Measurements from ENCODE around the gene KATNBL1. TPM values are rescaled to one million over a fixed set of nuclear protein-coding genes. Genes with fewer than 3 reads are reported as not detected.

Gene KATNBL1
- total and polyA plus RNA-seq, 2 experiments from 2014 or later, result 54.8 to 77.0 TPM

DNA sequence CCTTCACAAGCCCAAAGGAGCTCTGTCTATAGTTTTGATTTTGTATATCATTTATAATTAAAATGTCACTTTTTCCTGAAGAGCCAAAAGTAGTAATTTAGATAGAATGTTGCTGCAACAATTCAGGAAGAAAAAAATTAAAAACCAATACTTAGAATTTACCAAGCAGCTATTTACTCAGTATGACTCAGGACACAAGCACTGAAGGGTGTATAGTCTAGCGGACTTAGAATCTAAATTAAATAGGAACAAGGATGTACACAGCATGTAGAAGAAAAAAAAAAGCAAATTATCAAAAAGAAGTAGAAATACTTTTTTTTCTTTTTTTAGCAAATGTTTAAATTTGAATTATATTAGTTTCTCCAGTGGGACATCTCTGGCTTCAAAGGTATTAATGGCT, 76.4 kb downstream of the KATNBL1 start:
- Histone ChIP-seq H3K36me3 (peaks cover under 1% of the 10 kb centered on the region), H3K9me3 (ENCODE audit: low read depth) (no peaks in the 10 kb centered on the region), H3K27ac (no peak overlapping the region), H3K4me3 (no peak overlapping the region), H3K27me3 (no peaks in the 10 kb centered on the region), H3K4me1 (ENCODE audit: low read depth) (no peaks in the 10 kb centered on the region)
- no peak for DNase-seq (ENCODE audit: low read depth in 1 of 2, low spot score in 1 of 2)
- TF ChIP-seq, protein P1, sequence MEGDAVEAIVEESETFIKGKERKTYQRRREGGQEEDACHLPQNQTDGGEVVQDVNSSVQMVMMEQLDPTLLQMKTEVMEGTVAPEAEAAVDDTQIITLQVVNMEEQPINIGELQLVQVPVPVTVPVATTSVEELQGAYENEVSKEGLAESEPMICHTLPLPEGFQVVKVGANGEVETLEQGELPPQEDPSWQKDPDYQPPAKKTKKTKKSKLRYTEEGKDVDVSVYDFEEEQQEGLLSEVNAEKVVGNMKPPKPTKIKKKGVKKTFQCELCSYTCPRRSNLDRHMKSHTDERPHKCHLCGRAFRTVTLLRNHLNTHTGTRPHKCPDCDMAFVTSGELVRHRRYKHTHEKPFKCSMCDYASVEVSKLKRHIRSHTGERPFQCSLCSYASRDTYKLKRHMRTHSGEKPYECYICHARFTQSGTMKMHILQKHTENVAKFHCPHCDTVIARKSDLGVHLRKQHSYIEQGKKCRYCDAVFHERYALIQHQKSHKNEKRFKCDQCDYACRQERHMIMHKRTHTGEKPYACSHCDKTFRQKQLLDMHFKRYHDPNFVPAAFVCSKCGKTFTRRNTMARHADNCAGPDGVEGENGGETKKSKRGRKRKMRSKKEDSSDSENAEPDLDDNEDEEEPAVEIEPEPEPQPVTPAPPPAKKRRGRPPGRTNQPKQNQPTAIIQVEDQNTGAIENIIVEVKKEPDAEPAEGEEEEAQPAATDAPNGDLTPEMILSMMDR (IDR thresholded peaks at IDR 0.05; ENCODE audit: low read depth, low read length), result no peak

DNA sequence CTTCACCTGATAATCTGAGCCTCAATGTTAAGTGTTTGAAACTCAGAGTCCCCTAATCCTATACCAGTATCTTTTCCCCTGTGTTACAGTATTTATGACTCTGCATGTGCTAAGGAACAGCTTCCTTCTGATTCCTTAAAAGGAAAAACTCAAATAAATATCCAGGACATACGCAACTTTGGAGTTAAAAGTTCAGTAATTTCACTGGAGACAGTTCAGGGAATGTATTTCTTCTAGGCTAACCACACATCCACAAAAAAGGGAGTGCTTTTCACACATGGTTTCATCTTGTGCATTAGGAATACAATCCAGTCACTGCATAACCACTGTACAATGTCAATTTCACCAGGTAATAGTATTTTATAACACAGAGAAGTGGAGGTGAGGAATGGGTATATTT, 77.0 kb downstream of the KATNBL1 start:
- TF ChIP-seq, protein P1 (IDR thresholded peaks at IDR 0.05; ENCODE audit: low read depth, low read length), result no peak
- no peaks in the 10 kb centered on the region for H3K27me3 ChIP-seq
- H3K27ac ChIP-seq, result no peak overlapping the region
- no peaks in the 10 kb centered on the region for H3K4me1 ChIP-seq (ENCODE audit: low read depth)
- DNase-seq (ENCODE audit: low read depth in 1 of 2, low spot score in 1 of 2), result no peak
- no peaks in the 10 kb centered on the region for H3K36me3 ChIP-seq
- no peaks in the 10 kb centered on the region for H3K9me3 ChIP-seq (ENCODE audit: low read depth)
- no peak overlapping the region for H3K4me3 ChIP-seq

DNA sequence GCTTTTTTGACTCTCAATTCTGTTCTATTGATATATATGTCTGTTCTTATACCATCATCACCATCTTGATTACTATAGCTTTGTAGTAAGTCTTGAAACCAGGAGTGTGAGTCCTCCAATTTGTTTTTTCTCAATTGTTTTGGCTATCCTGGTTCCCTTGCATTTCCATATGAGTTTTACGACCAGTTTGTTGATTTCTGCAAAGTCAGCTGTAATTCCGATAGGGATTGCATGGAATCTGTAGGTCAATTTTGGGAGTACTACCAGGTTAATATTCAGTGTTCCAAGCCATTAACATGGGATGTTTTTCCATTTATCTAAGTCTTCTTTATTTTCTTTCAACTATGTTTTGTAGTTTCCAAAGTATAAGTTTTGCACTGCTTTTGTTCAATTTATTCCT, 81.0 kb downstream of the KATNBL1 start:
- no peaks in the 10 kb centered on the region for H3K27me3 ChIP-seq

DNA sequence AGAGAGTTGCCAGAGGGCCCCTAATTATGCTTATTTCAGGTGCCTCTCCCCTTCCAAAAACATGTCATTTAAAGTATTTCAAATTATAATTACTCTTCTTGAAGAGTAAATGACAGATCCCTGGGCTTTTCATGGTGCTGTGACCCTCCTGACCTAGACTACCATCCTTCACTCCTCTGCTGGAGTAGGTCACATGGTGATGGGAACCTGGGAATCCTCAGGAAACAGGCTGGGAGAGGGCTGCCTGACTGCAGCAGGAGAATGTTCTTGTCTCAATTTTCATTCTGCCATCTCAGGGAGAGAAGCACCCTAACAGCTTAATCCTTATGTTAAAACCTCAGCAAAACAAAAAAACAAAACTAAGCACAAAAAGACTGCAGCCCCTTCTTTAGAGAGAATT, 83.4 kb downstream of the KATNBL1 start:
- H3K4me3 ChIP-seq, result no peak overlapping the region
- DNase-seq (ENCODE audit: low read depth in 1 of 2, low spot score in 1 of 2), result peak in 1 of 2 donors; percentile 5
- TF ChIP-seq, protein P1 (IDR thresholded peaks at IDR 0.05; ENCODE audit: low read depth, low read length), result no peak
- no peak overlapping the region for H3K27ac ChIP-seq
- no peaks in the 10 kb centered on the region for H3K4me1 ChIP-seq (ENCODE audit: low read depth)
- H3K36me3 ChIP-seq, result no peaks in the 10 kb centered on the region
- no peaks in the 10 kb centered on the region for H3K27me3 ChIP-seq
- no peaks in the 10 kb centered on the region for H3K9me3 ChIP-seq (ENCODE audit: low read depth)

More for the DNA sequence above, 81.0 kb downstream of the KATNBL1 start:
- no peak overlapping the region for H3K27ac ChIP-seq
- TF ChIP-seq, protein P1 (IDR thresholded peaks at IDR 0.05; ENCODE audit: low read depth, low read length), result no peak
- no peaks in the 10 kb centered on the region for H3K4me1 ChIP-seq (ENCODE audit: low read depth)
- no peak overlapping the region for H3K4me3 ChIP-seq
- H3K9me3 ChIP-seq (ENCODE audit: low read depth), result no peaks in the 10 kb centered on the region
- no peaks in the 10 kb centered on the region for H3K36me3 ChIP-seq
- no peak for DNase-seq (ENCODE audit: low read depth in 1 of 2, low spot score in 1 of 2)

DNA sequence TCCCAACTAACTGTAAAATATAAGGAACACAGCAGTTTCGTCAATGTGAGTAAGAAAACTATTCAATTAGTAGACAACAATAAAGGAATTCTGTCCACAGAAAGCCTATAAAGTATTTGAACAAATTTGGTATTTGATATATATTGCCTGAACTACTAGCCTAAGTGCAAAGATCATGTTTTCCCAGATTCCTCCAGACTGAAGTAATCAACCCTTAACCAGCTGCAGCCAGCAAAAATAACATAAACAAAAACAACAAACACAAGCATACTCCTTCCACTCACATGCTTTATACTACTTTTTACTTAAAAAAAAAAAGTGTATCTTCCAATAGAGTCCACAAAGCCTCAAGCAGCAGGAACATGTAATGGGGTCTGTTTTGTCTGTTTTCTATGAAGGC, 84.0 kb downstream of the KATNBL1 start:
- H3K4me3 ChIP-seq, result no peak overlapping the region
- H3K27me3 ChIP-seq, result no peaks in the 10 kb centered on the region
- H3K27ac ChIP-seq, result no peak overlapping the region
- DNase-seq (ENCODE audit: low read depth in 1 of 2, low spot score in 1 of 2), result no peak
- TF ChIP-seq, protein P1 (IDR thresholded peaks at IDR 0.05; ENCODE audit: low read depth, low read length), result no peak
- no peaks in the 10 kb centered on the region for H3K9me3 ChIP-seq (ENCODE audit: low read depth)
- no peaks in the 10 kb centered on the region for H3K36me3 ChIP-seq
- no peaks in the 10 kb centered on the region for H3K4me1 ChIP-seq (ENCODE audit: low read depth)

DNA sequence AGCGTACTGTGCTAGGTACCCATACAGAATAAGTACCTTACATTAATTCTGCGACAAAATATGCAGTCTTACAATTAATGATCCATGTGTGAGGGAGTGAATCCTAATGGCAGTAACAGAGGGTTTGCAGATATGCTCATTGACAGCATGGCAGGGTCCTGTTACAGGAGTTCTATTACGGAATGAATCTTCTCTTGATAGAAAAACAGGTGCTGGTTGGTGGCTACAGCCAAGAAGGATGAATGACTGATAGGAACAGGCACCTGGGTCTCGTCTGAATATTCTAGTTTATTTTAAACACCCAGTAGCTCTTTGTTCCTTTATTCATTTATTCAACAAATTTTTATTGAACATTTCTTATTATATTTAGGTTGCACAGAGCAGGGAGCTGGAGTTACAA, 85.2 kb downstream of the KATNBL1 start:
- no peaks in the 10 kb centered on the region for H3K9me3 ChIP-seq (ENCODE audit: low read depth)
- H3K4me1 ChIP-seq (ENCODE audit: low read depth), result no peaks in the 10 kb centered on the region
- H3K27me3 ChIP-seq, result no peaks in the 10 kb centered on the region
- TF ChIP-seq, protein P1 (IDR thresholded peaks at IDR 0.05; ENCODE audit: low read depth, low read length), result no peak
- DNase-seq (ENCODE audit: low read depth in 1 of 2, low spot score in 1 of 2), result no peak
- no peak overlapping the region for H3K27ac ChIP-seq
- H3K4me3 ChIP-seq, result no peak overlapping the region
- no peaks in the 10 kb centered on the region for H3K36me3 ChIP-seq

Data from cardiac muscle cell (in vitro differentiated cells and primary cell).